GM19452 (cell line): ENCODE data around the gene CAMTA1.

Experiments used
- ATAC-seq: cut with Tn5 transposase; IDR thresholded peaks from one replicate; pipeline ENCODE4 v1.9.1; 2021; ENCODE audit not compliant: unreplicated experiment

Gene CAMTA1

GRCh38 chr1:6999826-7000225, 214.6 kb downstream of the CAMTA1 start:
- ATAC-seq: no peak

- no peak for ATAC-seq
These were observed 215.5 kb downstream of the CAMTA1 start for GRCh38 chr1:7000720-7001119.

DNA sequence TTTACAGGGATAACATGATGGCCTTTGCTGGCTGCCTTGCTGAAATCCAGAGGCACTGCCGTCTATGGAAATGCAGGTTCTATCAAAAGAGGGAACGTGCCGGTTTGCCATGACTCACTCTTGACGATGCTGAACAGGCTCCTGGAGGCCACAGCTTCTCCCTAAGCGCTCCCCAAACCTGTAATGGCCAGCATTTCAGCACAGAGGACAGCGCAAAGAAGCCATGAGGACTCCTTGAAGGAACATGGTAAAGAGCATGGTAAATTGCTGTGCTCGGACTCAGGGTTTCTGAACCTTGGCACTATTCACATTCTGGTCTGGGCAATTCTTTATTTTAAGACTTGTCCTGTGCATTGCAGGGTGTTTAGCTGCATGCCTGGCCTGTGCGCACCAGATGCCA, 217.5 kb downstream of the CAMTA1 start:
- ATAC-seq: no peak

GRCh38 chr1:7003676-7004075, 218.4 kb downstream of the CAMTA1 start:
- no peak for ATAC-seq

- no peak for ATAC-seq
These were observed 218.9 kb downstream of the CAMTA1 start for GRCh38 chr1:7004181-7004580.

GRCh38 chr1:7005762-7006161, 220.5 kb downstream of the CAMTA1 start:
- ATAC-seq: no peak

DNA sequence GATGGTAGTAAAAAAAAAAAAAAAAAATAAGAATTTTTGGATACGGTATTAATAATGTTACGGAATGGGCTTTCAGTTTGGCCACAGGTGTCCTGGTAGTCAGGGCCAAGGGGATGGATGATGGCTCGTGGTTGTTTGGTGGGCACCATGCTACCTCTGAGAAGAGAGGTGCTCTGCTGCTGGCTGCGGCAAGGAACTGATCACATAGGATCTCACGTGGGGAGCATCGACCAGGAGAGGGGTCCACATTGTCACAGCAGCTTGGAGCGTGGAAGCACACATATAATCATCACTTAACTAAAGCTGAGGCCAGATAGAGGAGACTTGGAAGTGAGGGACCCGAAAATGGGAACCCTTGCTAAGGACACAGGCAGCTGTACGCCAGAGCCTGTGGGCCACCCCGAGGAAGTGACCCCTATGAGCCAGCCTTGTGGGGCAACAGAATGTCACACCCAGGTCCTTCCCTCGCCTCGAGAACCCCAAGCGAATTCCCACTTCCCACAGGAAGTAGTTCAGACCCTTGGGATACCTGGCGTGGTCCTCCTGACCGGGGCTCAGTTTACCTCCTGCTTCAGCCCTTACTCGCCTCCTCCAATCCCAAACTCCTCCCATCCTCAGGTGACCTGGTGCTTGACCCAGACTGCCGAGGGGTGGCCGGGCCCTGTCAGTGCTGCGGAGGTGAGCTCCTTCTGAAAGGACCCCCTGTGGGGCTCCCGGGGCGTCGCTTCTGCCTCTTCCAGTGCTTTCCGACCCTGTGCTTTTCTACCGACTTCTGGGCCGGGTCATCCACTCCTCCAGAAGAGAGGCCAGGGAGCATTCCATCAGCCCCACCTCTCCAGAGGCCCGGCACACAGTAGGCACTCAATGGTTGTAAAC, 222.0 kb downstream of the CAMTA1 start:
- ATAC-seq: no peak

DNA sequence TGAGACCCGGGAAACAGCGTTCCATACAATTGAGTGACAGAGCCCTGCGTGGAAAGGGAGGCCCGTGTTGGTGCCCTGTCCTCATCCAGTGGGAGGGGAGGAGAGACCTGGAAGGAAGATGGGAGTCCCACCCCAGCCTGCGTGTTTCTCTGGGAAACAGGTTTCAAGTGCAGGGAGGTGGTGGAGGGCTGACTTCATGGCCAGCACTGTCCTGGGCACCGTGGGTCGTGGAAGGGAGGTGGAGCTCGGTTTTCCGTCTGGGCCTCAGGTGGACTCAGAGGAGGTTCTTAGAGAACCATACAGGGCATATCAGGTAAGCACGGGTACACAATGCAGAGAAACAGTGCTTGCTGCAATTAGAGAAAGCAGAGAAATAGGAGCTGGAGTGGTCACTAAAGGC, 222.6 kb downstream of the CAMTA1 start:
- ATAC-seq: no peak

GRCh38 chr1:7008331-7008730, 223.1 kb downstream of the CAMTA1 start:
- no peak for ATAC-seq

GRCh38 chr1:7008975-7009740, 223.9 kb downstream of the CAMTA1 start:
- no peak for ATAC-seq

DNA sequence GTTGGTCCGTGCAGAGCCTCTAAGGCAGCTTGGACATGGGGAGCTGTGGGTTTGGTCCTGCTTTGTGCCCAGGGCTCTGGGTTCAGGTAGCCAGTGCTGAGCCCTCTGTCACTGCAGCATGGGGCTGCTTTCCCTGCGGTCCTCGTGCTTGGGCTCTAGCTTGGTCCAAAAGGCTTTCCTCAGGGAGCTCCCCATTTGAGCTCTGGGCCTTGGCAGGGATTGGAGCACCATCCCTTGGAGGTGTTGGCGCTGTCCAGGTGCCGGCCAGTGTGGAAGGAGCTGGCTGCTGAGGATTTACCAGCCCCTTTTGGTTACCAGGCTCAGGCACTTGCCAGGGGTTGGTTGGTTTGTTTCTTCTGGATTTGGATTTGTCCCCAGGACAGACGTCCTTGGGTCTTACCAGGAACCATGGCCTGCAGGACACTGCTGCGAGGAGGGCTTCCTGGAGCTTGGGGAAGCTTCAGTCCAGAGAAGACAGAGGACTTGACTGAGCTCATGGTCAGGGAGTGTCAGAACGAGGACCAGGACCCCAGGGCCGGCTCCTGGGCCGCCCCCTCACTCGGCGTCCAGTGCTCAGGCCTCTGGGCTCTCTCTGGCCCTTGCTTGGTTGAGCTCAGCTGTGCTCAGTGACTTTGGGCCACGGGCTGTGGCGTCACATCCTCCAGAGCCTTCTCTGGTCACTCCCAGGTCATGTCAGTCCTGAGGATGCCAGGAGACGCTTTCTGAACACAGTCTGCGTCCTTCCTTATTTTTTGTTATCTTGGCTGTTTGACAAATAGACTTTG, 224.7 kb downstream of the CAMTA1 start:
- ATAC-seq: no peak

DNA sequence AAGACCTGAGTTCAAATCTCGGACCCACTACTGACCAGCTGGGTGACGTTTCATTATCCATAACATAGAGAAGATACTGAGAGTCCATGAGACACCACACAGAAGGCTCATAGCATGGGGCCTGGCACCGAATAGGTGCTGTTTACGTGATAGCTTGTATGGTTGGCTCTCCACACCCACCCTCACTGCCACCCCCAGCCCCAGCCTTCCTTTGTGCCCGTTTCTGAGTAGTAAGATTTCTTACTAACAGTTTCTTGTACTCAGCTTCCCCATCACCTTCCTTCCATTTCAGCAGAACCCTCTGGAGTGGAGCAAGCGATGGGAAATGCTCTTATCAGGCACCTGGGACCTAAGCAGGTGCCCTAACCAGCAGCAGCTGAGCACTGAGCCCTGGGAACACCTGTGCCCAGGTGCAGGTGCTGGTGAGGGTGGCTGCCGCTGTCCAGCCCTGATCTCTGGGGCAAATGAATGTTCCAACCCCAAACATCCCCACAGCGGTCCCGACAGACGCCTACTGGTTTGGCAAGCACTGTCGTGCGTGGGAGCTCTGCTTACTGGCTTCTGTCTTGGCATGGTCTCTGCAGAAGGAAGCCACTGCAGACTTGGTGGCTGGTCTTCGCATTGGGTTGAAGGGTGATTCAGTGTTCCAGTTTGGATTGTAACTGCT, 225.4 kb downstream of the CAMTA1 start:
- ATAC-seq: no peak

- ATAC-seq: no peak
These were observed 226.6 kb downstream of the CAMTA1 start for GRCh38 chr1:7011826-7012225.

- no peak for ATAC-seq
These were observed 227.2 kb downstream of the CAMTA1 start for GRCh38 chr1:7012461-7012924.

DNA sequence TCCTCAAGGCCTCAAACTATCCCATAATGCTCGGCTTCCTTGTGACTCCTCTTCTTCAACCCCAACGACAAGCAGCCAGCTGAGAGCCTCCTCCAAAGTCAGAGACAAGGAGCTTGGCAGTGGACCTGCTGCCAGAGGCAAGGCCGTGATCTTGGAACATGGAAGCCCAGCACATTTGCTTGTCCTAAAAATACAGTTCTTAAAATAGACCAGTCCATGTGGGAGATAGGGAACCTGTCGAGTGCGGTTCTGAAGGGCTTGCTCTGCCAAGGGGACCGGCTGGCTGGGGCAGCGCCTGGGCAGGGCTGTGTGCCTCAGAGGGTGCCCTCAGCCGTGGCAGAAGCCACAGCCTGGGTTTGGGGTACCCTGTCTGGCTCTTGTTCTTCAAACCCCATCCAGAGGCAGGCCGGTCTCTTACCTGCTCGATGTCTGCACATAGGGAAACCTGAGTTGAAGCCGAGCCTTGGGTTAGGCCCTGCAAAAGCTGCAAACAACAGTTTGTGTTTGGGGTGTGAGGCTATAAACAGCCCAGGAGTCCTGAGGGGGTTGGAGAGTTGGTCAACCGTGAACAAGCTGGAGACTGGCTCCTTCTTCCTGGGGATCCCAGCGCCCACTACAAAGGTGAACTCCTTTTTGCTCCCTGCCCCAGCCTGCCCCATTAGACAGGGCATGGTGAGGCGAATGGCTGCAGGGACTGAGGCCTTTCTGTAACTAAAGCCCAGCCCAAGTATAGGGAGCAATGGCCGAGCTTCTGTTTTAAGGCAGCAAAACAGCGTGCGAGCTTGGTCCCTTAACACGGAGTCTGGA, 228.8 kb downstream of the CAMTA1 start:
- ATAC-seq: no peak

DNA sequence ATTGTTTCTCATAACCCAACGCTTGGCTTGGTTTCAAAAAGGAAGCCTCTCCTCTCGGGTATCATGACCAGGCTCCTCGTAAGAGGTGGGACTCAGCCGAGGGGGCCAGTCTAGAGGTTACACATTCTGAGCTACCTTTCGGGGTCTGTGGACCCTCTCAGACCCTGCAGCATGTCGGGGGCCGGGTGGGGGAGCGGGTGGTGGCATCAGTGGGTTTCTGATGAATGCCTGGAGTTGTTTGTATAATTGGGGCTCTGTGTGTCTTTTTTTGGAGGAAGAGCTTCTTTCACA, 229.3 kb downstream of the CAMTA1 start:
- no peak for ATAC-seq

DNA sequence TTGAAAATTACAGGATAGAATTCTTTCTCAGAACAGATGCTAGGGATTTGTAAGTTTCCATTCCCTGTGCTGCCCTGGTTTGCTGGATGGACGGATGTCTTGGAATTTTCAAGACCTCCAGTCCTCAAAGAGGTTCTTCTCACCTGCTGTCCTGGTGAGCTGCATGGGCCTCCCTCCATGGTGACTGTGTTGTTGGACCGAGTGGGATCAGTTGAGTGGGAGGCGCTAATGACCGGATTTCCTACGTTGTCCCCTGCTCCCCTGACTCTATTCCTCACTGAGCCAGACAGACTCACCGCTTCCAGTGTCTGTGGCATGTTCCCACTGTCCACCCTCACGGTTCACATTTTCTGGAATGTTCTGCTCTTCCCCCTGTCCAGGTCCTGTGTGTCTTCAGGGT, 229.8 kb downstream of the CAMTA1 start:
- ATAC-seq: no peak

DNA sequence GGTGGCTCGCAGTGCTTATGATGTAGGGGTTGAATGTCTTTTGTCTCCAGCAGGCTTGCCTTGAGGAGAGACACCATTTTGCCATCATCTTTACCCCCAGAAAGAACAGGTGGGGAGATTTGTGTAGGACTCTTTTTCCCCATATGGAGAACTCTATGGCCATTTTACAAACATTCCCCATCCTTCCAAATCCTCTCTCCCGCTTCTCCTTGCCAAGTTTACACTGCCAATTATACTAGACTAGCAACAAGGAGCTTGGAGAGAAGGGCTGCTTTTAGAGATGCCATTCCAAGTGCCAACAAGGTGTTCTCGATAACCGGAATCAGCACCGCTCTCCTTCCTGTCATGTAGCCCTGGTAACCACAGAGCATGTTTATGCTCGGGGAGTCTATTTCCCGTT, 233.1 kb downstream of the CAMTA1 start:
- no peak for ATAC-seq

- no peak for ATAC-seq
These were observed 233.6 kb downstream of the CAMTA1 start for GRCh38 chr1:7018826-7019225.

- no peak for ATAC-seq
These were observed 234.3 kb downstream of the CAMTA1 start for GRCh38 chr1:7019510-7019909.
